NT2/D1 (cell line): ENCODE data around the gene TRAPPC3.

Source experiments
- SUZ12 ChIP-seq: IDR thresholded peaks from 2 replicates; pipeline ENCODE4 v1.6.1; 2011; ENCODE audit not compliant: insufficient read length, insufficient read depth; ENCODE audit errors: extremely low read depth
- YY1 ChIP-seq: IDR thresholded peaks from 2 replicates; pipeline ENCODE4 v1.6.1; 2011; ENCODE audit not compliant: insufficient read length, insufficient read depth
- ZNF274 ChIP-seq: IDR thresholded peaks from 2 replicates; pipeline ENCODE4 v1.6.1; 2011; ENCODE audit warnings: mild to moderate bottlenecking, low read depth, low read length

DNA sequence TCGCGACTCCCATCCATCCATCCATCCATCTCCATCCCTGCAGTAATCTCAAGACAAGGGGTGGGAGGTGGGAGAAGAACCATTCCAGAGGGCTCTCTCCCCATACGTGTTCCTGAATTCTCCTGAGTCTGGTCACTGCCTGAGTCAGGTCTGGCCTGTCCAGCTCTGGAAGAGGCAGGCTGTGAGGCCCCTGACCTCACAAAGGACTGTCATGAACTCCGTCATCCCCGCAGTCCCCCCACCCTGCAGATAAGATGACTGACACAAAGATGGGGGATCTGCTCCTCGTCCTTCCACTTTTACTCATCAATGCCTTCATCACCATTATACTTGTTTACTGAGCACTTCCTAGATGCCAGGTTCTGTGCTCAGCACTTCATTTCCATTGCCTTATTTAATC, 5.0 kb upstream of the TRAPPC3 start:
- TF ChIP-seq ZNF274 (no peak), YY1 (no peak), SUZ12 (no peak)
